ENCODE results near the gene IL1R1. TPM values are rescaled to one million over a fixed set of nuclear protein-coding genes. Genes with fewer than 3 reads are reported as not detected.

IL1R1 gene
- total RNA-seq, 1 donor from 2014 or later, result 22.6 TPM

GRCh38 chr2:102184018-102184417 is 41.5 kb downstream of the IL1R1 start:
- intact Hi-C loops (cut with micrococcal nuclease), result loop anchor here (5.0 kb wide), 1 partner anchor 58 kb away; no protein-coding TSS in a partner anchor

GRCh38 chr2:102184568-102184967 is 42.0 kb downstream of the IL1R1 start:
- H3K4me3 ChIP-seq, result no peak overlapping the region
- peaks cover 20% of the 10 kb centered on the region for H3K4me1 ChIP-seq
- H3K9me3 ChIP-seq (replicated peaks), result no peaks in the 10 kb centered on the region
- no peak for TF ChIP-seq CTCF (IDR thresholded peaks at IDR 0.05; ENCODE audit: borderline replicate concordance)
- H3K27ac ChIP-seq (replicated peaks), result no peak overlapping the region
- intact Hi-C loops (cut with micrococcal nuclease), result loop anchor here (5.0 kb wide), 1 partner anchor 58 kb away; no protein-coding TSS in a partner anchor
- DNase-seq, result no peak
- H3K27me3 ChIP-seq (ENCODE audit: low read depth), result peaks cover 25% of the 10 kb centered on the region
- H3K36me3 ChIP-seq, result no peaks in the 10 kb centered on the region

More at GRCh38 chr2:102184018-102184417, 41.5 kb downstream of the IL1R1 start:
- Histone ChIP-seq H3K9me3 (replicated peaks) (no peaks in the 10 kb centered on the region), H3K4me3 (no peak overlapping the region), H3K36me3 (no peaks in the 10 kb centered on the region), H3K4me1 (peaks cover 20% of the 10 kb centered on the region), H3K27me3 (ENCODE audit: low read depth) (peaks cover 25% of the 10 kb centered on the region), H3K27ac (replicated peaks) (no peak overlapping the region)
- TF ChIP-seq CTCF (IDR thresholded peaks at IDR 0.05; ENCODE audit: borderline replicate concordance), result no peak
- DNase-seq, result no peak

GRCh38 chr2:102185347-102185746 is 42.8 kb downstream of the IL1R1 start:
- H3K27ac ChIP-seq (replicated peaks), result no peak overlapping the region
- H3K9me3 ChIP-seq (replicated peaks), result no peaks in the 10 kb centered on the region
- TF ChIP-seq CTCF (IDR thresholded peaks at IDR 0.05; ENCODE audit: borderline replicate concordance), result peak; percentile 63
- peaks cover 20% of the 10 kb centered on the region for H3K4me1 ChIP-seq
- peaks cover 26% of the 10 kb centered on the region for H3K27me3 ChIP-seq (ENCODE audit: low read depth)
- no peak for DNase-seq
- no peak overlapping the region for H3K4me3 ChIP-seq
- intact Hi-C loops (cut with micrococcal nuclease), result no loop called here
- no peaks in the 10 kb centered on the region for H3K36me3 ChIP-seq

- Histone ChIP-seq H3K4me1 (peaks cover 20% of the 10 kb centered on the region), H3K4me3 (peak within 1 kb of the TSS; percentile 68), H3K27ac (replicated peaks) (peak within 1 kb of the TSS; percentile 63), H3K36me3 (no peaks in the 10 kb centered on the region), H3K9me3 (replicated peaks) (no peaks in the 10 kb centered on the region), H3K27me3 (ENCODE audit: low read depth) (peaks cover 34% of the 10 kb centered on the region)
- no peak for TF ChIP-seq CTCF (IDR thresholded peaks at IDR 0.05; ENCODE audit: borderline replicate concordance)
- intact Hi-C loops (cut with micrococcal nuclease), result no loop called here
- no peak for DNase-seq
These were observed 44.4 kb downstream of the IL1R1 start, which contains the start of gene IL1RL2 for GRCh38 chr2:102186791-102187495. TSS of gene IL1RL2 (plus strand) at chr2:102187023. CDS start at chr2:102187868, 845 bp downstream.

- intact Hi-C loops (cut with micrococcal nuclease), result no loop called here
- no peaks in the 10 kb centered on the region for H3K9me3 ChIP-seq (replicated peaks)
- peak; percentile 57 for DNase-seq
- peak overlapping the region; percentile 68 for H3K4me3 ChIP-seq
- peaks cover 34% of the 10 kb centered on the region for H3K27me3 ChIP-seq (ENCODE audit: low read depth)
- peak; percentile 53 for TF ChIP-seq CTCF (IDR thresholded peaks at IDR 0.05; ENCODE audit: borderline replicate concordance)
- H3K27ac ChIP-seq (replicated peaks), result peak overlapping the region; percentile 63
- peaks cover 20% of the 10 kb centered on the region for H3K4me1 ChIP-seq
- no peaks in the 10 kb centered on the region for H3K36me3 ChIP-seq
These were observed 45.1 kb downstream of the IL1R1 start for GRCh38 chr2:102187496-102188150.
